Measurements from ENCODE around the gene PCBP1.

DNA sequence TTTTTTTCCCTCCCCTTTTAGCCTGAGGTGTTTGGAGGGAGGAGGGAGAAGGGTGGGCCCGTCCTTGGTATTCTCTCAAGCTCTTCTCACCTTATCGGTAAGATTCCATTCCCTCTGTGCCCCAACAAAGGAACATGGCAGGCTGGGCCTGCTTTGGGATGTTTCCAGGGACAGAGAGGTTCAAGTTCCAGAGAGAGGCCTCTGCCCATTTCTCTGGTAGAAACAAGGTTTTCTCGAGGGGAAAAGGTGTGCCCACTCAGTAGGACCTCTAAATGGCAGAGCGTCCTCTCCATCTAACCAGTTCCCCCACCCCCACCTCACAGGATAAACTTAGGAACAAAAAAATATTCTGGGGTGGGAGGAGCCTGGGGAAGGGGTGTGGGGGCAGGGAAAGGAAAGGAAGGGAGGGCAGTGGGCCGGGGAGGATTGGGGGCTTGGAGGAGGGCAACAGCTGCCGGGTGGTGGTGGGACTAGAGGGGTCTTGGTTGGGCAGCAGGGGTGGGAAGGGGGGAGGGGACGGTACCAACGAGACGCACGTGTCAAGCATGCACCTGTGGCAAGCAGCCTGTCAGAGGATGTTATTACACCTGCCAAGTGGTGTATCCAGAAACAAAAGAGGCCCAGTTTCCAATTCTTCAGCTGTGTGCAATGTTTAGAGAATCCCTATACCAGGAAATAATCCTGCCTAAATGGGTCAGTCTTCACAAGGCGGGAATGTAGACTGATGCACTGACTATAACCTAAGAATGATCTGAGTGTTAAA, 2.1 kb downstream of the PCBP1 start:
- TF ChIP-seq, protein P1, sequence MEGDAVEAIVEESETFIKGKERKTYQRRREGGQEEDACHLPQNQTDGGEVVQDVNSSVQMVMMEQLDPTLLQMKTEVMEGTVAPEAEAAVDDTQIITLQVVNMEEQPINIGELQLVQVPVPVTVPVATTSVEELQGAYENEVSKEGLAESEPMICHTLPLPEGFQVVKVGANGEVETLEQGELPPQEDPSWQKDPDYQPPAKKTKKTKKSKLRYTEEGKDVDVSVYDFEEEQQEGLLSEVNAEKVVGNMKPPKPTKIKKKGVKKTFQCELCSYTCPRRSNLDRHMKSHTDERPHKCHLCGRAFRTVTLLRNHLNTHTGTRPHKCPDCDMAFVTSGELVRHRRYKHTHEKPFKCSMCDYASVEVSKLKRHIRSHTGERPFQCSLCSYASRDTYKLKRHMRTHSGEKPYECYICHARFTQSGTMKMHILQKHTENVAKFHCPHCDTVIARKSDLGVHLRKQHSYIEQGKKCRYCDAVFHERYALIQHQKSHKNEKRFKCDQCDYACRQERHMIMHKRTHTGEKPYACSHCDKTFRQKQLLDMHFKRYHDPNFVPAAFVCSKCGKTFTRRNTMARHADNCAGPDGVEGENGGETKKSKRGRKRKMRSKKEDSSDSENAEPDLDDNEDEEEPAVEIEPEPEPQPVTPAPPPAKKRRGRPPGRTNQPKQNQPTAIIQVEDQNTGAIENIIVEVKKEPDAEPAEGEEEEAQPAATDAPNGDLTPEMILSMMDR (conservative IDR thresholded peaks at IDR 0.05; ENCODE audit: low read depth in 2 of 2): no peak
- no peak for TF ChIP-seq JUNB (IDR thresholded peaks at IDR 0.05; ENCODE audit: unreplicated experiment)
- TF ChIP-seq POLR2AphosphoS5 (IDR thresholded peaks at IDR 0.05; ENCODE audit: low read depth): no peak; the same call in 1 of the 2 replicates
- no peak for TF ChIP-seq EZH2 (IDR thresholded peaks at IDR 0.05; ENCODE audit: low read depth, unreplicated experiment)
- TF ChIP-seq, protein P2, sequence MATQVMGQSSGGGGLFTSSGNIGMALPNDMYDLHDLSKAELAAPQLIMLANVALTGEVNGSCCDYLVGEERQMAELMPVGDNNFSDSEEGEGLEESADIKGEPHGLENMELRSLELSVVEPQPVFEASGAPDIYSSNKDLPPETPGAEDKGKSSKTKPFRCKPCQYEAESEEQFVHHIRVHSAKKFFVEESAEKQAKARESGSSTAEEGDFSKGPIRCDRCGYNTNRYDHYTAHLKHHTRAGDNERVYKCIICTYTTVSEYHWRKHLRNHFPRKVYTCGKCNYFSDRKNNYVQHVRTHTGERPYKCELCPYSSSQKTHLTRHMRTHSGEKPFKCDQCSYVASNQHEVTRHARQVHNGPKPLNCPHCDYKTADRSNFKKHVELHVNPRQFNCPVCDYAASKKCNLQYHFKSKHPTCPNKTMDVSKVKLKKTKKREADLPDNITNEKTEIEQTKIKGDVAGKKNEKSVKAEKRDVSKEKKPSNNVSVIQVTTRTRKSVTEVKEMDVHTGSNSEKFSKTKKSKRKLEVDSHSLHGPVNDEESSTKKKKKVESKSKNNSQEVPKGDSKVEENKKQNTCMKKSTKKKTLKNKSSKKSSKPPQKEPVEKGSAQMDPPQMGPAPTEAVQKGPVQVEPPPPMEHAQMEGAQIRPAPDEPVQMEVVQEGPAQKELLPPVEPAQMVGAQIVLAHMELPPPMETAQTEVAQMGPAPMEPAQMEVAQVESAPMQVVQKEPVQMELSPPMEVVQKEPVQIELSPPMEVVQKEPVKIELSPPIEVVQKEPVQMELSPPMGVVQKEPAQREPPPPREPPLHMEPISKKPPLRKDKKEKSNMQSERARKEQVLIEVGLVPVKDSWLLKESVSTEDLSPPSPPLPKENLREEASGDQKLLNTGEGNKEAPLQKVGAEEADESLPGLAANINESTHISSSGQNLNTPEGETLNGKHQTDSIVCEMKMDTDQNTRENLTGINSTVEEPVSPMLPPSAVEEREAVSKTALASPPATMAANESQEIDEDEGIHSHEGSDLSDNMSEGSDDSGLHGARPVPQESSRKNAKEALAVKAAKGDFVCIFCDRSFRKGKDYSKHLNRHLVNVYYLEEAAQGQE (IDR thresholded peaks at IDR 0.05; ENCODE audit: unreplicated experiment): no peak
- no peak for TF ChIP-seq EZH2phosphoT487 (IDR thresholded peaks at IDR 0.05; ENCODE audit: unreplicated experiment)
- TF ChIP-seq CREB1 (CRISPR knock-in tag; IDR thresholded peaks at IDR 0.05; ENCODE audit: low read depth): no peak
- TF ChIP-seq, protein P3, sequence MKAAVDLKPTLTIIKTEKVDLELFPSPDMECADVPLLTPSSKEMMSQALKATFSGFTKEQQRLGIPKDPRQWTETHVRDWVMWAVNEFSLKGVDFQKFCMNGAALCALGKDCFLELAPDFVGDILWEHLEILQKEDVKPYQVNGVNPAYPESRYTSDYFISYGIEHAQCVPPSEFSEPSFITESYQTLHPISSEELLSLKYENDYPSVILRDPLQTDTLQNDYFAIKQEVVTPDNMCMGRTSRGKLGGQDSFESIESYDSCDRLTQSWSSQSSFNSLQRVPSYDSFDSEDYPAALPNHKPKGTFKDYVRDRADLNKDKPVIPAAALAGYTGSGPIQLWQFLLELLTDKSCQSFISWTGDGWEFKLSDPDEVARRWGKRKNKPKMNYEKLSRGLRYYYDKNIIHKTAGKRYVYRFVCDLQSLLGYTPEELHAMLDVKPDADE (IDR thresholded peaks at IDR 0.05): no peak
- TF ChIP-seq ZNF114 (CRISPR knock-in tag; IDR thresholded peaks at IDR 0.05): no peak
- no peak for TF ChIP-seq NANOG (IDR thresholded peaks at IDR 0.05; ENCODE audit: borderline replicate concordance)
- TF ChIP-seq STAT1 (IDR thresholded peaks at IDR 0.05; ENCODE audit: unreplicated experiment): no peak
- TF ChIP-seq, protein P4, sequence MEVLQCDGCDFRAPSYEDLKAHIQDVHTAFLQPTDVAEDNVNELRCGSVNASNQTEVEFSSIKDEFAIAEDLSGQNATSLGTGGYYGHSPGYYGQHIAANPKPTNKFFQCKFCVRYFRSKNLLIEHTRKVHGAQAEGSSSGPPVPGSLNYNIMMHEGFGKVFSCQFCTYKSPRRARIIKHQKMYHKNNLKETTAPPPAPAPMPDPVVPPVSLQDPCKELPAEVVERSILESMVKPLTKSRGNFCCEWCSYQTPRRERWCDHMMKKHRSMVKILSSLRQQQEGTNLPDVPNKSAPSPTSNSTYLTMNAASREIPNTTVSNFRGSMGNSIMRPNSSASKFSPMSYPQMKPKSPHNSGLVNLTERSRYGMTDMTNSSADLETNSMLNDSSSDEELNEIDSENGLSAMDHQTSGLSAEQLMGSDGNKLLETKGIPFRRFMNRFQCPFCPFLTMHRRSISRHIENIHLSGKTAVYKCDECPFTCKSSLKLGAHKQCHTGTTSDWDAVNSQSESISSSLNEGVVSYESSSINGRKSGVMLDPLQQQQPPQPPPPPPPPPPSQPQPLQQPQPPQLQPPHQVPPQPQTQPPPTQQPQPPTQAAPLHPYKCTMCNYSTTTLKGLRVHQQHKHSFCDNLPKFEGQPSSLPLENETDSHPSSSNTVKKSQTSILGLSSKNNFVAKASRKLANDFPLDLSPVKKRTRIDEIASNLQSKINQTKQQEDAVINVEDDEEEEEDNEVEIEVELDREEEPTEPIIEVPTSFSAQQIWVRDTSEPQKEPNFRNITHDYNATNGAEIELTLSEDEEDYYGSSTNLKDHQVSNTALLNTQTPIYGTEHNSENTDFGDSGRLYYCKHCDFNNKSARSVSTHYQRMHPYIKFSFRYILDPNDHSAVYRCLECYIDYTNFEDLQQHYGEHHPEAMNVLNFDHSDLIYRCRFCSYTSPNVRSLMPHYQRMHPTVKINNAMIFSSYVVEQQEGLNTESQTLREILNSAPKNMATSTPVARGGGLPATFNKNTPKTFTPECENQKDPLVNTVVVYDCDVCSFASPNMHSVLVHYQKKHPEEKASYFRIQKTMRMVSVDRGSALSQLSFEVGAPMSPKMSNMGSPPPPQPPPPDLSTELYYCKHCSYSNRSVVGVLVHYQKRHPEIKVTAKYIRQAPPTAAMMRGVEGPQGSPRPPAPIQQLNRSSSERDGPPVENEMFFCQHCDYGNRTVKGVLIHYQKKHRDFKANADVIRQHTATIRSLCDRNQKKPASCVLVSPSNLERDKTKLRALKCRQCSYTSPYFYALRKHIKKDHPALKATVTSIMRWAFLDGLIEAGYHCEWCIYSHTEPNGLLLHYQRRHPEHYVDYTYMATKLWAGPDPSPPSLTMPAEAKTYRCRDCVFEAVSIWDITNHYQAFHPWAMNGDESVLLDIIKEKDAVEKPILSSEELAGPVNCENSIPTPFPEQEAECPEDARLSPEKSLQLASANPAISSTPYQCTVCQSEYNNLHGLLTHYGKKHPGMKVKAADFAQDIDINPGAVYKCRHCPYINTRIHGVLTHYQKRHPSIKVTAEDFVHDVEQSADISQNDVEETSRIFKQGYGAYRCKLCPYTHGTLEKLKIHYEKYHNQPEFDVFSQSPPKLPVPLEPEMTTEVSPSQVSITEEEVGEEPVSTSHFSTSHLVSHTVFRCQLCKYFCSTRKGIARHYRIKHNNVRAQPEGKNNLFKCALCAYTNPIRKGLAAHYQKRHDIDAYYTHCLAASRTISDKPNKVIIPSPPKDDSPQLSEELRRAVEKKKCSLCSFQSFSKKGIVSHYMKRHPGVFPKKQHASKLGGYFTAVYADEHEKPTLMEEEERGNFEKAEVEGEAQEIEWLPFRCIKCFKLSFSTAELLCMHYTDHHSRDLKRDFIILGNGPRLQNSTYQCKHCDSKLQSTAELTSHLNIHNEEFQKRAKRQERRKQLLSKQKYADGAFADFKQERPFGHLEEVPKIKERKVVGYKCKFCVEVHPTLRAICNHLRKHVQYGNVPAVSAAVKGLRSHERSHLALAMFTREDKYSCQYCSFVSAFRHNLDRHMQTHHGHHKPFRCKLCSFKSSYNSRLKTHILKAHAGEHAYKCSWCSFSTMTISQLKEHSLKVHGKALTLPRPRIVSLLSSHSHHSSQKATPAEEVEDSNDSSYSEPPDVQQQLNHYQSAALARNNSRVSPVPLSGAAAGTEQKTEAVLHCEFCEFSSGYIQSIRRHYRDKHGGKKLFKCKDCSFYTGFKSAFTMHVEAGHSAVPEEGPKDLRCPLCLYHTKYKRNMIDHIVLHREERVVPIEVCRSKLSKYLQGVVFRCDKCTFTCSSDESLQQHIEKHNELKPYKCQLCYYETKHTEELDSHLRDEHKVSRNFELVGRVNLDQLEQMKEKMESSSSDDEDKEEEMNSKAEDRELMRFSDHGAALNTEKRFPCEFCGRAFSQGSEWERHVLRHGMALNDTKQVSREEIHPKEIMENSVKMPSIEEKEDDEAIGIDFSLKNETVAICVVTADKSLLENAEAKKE (CRISPR knock-in tag; IDR thresholded peaks at IDR 0.05): no peak
